Measurements from ENCODE around the gene CCDC159. TPM values are rescaled to one million over a fixed set of nuclear protein-coding genes. Genes with fewer than 3 reads are reported as not detected.

CCDC159 gene
- polyA plus RNA-seq, 1 donor (not counting 4 experiments of a cell fraction or from before 2014, with no cell fraction given) = 6.4 TPM

- DNase-seq (ENCODE audit: low read depth, low spot score) (no peak), FAIRE-seq (no peak)
- no peaks in the 10 kb centered on the region for H3K36me3 ChIP-seq (ENCODE audit: control insufficient read depth in 2 of 2, extremely low read depth in 1 of 2, insufficient read depth in 2 of 2, low read length in 2 of 2)
- no peak overlapping the region for H2AFZ ChIP-seq (ENCODE audit: control insufficient read depth, low read length)
- no peak overlapping the region for H3K27ac ChIP-seq (ENCODE audit: control insufficient read depth, insufficient read depth, low read length)
- peaks cover 28% of the 10 kb centered on the region for H3K4me1 ChIP-seq (ENCODE audit: control insufficient read depth, extremely low read depth, insufficient read depth, low read length)
- dilution Hi-C loops (cut with MboI; ENCODE audit: extremely low pct_ligation_motif_present, low sequenced_read_pairs) = no loop called here
- peaks cover 4% of the 10 kb centered on the region for H3K79me2 ChIP-seq (ENCODE audit: control insufficient read depth, insufficient read depth, low read length)
- H3K4me2 ChIP-seq (ENCODE audit: control insufficient read depth, extremely low read depth, insufficient read depth, low read depth, low read length) = no peak overlapping the region
- H3K9ac ChIP-seq (ENCODE audit: control insufficient read depth, extremely low read depth, insufficient read depth, low read length) = no peak overlapping the region
- H3K27me3 ChIP-seq (ENCODE audit: control insufficient read depth, extremely low read depth, insufficient read depth, low read length) = no peaks in the 10 kb centered on the region
- no peaks in the 10 kb centered on the region for H3K9me3 ChIP-seq (ENCODE audit: control insufficient read depth, low read depth, low read length)
- no peak overlapping the region for H3K4me3 ChIP-seq (ENCODE audit: control insufficient read depth in 2 of 3, extremely low read depth in 1 of 3, insufficient read depth in 2 of 3, low read depth in 1 of 3, low read length in 3 of 3)
- H3K9me1 ChIP-seq (ENCODE audit: control insufficient read depth, extremely low read depth, insufficient read depth, low read length) = peaks cover 6% of the 10 kb centered on the region
- no peak for TF ChIP-seq EZH2 (IDR thresholded peaks at IDR 0.05; ENCODE audit: low read length)
- TF ChIP-seq CTCF (optimal IDR thresholded peaks at IDR 0.05 in 1 of 3, IDR thresholded peaks at IDR 0.05 in 1 of 3, conservative IDR thresholded peaks at IDR 0.05 in 1 of 3; ENCODE audit: extremely low read depth in 1 of 3, insufficient read depth in 2 of 3, low read length in 3 of 3) = no peak
- H4K20me1 ChIP-seq (ENCODE audit: control insufficient read depth, extremely low read depth, insufficient read depth, low read length) = no peaks in the 10 kb centered on the region
These were observed 27.0 kb downstream of the CCDC159 start for GRCh38 chr19:11373166-11373884.

- Histone ChIP-seq H3K9me3 (ENCODE audit: control insufficient read depth, low read depth, low read length) (no peaks in the 10 kb centered on the region), H3K27me3 (ENCODE audit: control insufficient read depth, extremely low read depth, insufficient read depth, low read length) (no peaks in the 10 kb centered on the region), H3K4me3 (ENCODE audit: control insufficient read depth in 2 of 3, extremely low read depth in 1 of 3, insufficient read depth in 2 of 3, low read depth in 1 of 3, low read length in 3 of 3) (peak overlapping the region; percentile 64 to 75 (median 73)), H3K27ac (ENCODE audit: control insufficient read depth, insufficient read depth, low read length) (no peak overlapping the region), H3K79me2 (ENCODE audit: control insufficient read depth, insufficient read depth, low read length) (peaks cover 4% of the 10 kb centered on the region), H3K4me1 (ENCODE audit: control insufficient read depth, extremely low read depth, insufficient read depth, low read length) (peaks cover 34% of the 10 kb centered on the region), H3K9me1 (ENCODE audit: control insufficient read depth, extremely low read depth, insufficient read depth, low read length) (peaks cover 7% of the 10 kb centered on the region), H3K36me3 (ENCODE audit: control insufficient read depth in 2 of 2, extremely low read depth in 1 of 2, insufficient read depth in 2 of 2, low read length in 2 of 2) (no peaks in the 10 kb centered on the region), H2AFZ (ENCODE audit: control insufficient read depth, low read length) (peak overlapping the region; percentile 38), H4K20me1 (ENCODE audit: control insufficient read depth, extremely low read depth, insufficient read depth, low read length) (no peaks in the 10 kb centered on the region), H3K4me2 (ENCODE audit: control insufficient read depth, extremely low read depth, insufficient read depth, low read depth, low read length) (peak overlapping the region; percentile 88), H3K9ac (ENCODE audit: control insufficient read depth, extremely low read depth, insufficient read depth, low read length) (peak overlapping the region; percentile 94)
- TF ChIP-seq CTCF (optimal IDR thresholded peaks at IDR 0.05 in 1 of 3, IDR thresholded peaks at IDR 0.05 in 1 of 3, conservative IDR thresholded peaks at IDR 0.05 in 1 of 3; ENCODE audit: extremely low read depth in 1 of 3, insufficient read depth in 2 of 3, low read length in 3 of 3) (no peak), EZH2 (IDR thresholded peaks at IDR 0.05; ENCODE audit: low read length) (no peak)
- dilution Hi-C loops (cut with MboI; ENCODE audit: extremely low pct_ligation_motif_present, low sequenced_read_pairs) = no loop called here
- FAIRE-seq = no peak
- DNase-seq (ENCODE audit: low read depth, low spot score) = no peak
These were observed 27.6 kb downstream of the CCDC159 start for GRCh38 chr19:11373885-11374432.

Data from keratinocyte (primary cell).